Muscle layer of colon (tissue), 2 donors: ENCODE data around the gene TSSC4.
"Not testable (repeated sequence)": the region's sequence is repeated elsewhere in the genome, so short reads cannot be mapped to it uniquely, and the experiment has no call there.

Experiments used
- H3K27ac ChIP-seq: one replicate; pipeline ENCODE4 v1.7.0; 2013; ENCODE audit warnings: low read depth, mild to moderate bottlenecking, low read length, moderate library complexity
- H3K27me3 ChIP-seq, 2 donors: one replicate each; pipeline ENCODE4 v1.7.0; 2013; ENCODE audit warnings: low read length in 2 of 2, mild to moderate bottlenecking in 2 of 2; ENCODE audit not compliant: insufficient read depth in 2 of 2, control insufficient read depth in 1 of 2
- H3K36me3 ChIP-seq: one replicate; pipeline ENCODE4 v1.7.0; 2013; ENCODE audit warnings: mild to moderate bottlenecking, low read length; ENCODE audit not compliant: insufficient read depth
- H3K4me1 ChIP-seq: one replicate; pipeline ENCODE4 v1.7.0; 2013; ENCODE audit warnings: mild to moderate bottlenecking, low read length; ENCODE audit not compliant: insufficient read depth
- H3K4me3 ChIP-seq, 2 donors: one replicate each; pipeline ENCODE4 v1.7.0; 2013; ENCODE audit warnings: low read length in 2 of 2, low read depth in 1 of 2, mild to moderate bottlenecking in 1 of 2, moderate library complexity in 1 of 2
- H3K9ac ChIP-seq: one replicate; pipeline ENCODE4 v1.7.0; 2013; ENCODE audit warnings: low read length
- H3K9me3 ChIP-seq: one replicate; pipeline ENCODE4 v1.7.0; 2013; ENCODE audit warnings: mild to moderate bottlenecking, low read length
- donor health status: abdominal sarcoma.
- donor health status: Adenocarcinoma of cecum.

The TSSC4 gene

DNA sequence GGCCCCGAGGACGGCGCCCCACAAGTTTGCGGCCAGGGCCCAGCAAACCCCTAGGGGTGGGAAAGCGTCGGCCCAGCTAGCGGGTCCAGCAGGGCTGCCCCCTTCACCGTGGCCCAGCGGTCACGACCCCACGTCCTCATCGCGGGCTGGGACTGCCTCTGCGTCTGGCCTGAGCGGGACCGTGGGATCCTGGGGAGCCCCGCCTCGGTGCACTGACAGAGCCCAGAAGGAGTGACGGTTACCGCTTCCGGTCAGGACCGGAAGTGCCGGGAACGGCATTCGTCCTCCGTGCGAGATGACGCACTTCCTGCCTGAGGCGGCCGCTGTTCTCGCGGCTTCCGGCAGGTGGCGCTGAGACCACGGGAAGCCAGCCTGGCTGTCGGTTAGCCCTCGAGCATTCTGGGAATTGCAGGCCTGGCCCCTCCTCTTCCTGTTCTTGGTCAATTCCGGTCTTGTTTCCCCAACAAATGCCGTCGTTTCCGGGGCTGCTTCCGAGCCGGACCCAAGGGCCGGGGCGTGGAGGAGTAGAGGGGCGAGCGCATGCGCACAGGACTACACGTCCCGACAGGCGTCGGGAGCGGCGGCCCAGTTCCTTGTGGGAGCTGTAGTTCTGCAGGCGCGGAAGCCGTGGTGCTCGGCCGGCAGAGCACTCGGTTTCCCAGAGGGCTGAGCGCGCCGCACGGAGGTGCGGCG lies at the start of gene TSSC4:
Gene TSSC4, plus strand, starts transcription at position 682 of the 693 bp plus-strand sequence. CDS start 1,884 bp downstream, outside the sequence.
- H3K4me3 ChIP-seq = peak within 1 kb of the TSS; percentile 75 to 100
- peaks cover 44% of the 10 kb centered on the region for H3K36me3 ChIP-seq
- H3K27me3 ChIP-seq = no peaks in the 10 kb centered on the region
- peaks cover 25% of the 10 kb centered on the region for H3K4me1 ChIP-seq
- H3K9me3 ChIP-seq = no peaks in the 10 kb centered on the region
- peak within 1 kb of the TSS; percentile 95 for H3K27ac ChIP-seq
- peak within 1 kb of the TSS; percentile 98 for H3K9ac ChIP-seq

DNA sequence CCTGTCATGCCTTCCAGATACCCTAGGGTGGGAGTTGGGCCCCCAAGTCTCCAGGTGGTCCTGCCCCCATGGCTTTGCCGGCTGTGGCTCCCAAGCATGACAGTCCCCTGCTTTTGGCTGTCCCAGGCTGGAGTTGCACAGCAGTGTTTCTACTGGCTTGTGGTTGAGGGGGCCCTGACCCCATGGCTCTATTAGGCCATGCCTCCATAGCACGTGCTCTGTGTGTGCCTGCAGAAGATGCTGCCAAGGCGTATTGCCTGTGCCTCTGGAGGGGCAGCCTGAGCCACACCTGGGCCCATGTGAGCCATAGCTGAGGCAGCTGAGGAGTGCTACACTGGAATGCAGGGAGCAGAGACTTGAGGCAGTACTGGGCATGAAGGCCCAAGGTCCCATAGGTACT lies 48.8 kb upstream of the TSSC4 start:
- H3K9me3 ChIP-seq = no peaks in the 10 kb centered on the region
- H3K27me3 ChIP-seq = no peaks in the 10 kb centered on the region
- H3K4me1 ChIP-seq = no peaks in the 10 kb centered on the region
- H3K27ac ChIP-seq = no peak overlapping the region
- no peak overlapping the region for H3K4me3 ChIP-seq
- H3K36me3 ChIP-seq = no peaks in the 10 kb centered on the region
- H3K9ac ChIP-seq = no peak overlapping the region

DNA sequence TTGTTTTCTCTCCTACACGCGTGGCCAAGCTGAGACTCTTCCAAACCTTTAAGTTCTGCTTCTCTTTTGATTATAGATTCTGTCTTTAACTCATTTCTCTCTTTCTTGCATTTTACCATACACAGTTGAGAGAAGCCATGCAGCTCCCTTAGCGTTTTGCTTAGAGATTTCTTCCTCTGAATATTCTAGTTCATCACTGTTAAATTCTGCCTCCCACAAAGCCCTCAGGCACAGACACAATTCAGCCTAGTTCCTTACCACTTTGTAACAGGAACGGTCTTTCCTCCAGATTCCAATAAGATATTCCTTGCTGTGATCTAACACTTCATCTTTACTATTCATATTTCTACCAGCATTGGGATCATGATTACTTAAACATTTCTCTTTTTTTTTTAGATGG lies 48.1 kb upstream of the TSSC4 start:
- no peak overlapping the region for H3K27ac ChIP-seq
- no peaks in the 10 kb centered on the region for H3K4me1 ChIP-seq
- H3K27me3 ChIP-seq = no peaks in the 10 kb centered on the region
- H3K36me3 ChIP-seq = no peaks in the 10 kb centered on the region
- H3K9me3 ChIP-seq = no peaks in the 10 kb centered on the region
- H3K9ac ChIP-seq = no peak overlapping the region
- H3K4me3 ChIP-seq = no peak overlapping the region

DNA sequence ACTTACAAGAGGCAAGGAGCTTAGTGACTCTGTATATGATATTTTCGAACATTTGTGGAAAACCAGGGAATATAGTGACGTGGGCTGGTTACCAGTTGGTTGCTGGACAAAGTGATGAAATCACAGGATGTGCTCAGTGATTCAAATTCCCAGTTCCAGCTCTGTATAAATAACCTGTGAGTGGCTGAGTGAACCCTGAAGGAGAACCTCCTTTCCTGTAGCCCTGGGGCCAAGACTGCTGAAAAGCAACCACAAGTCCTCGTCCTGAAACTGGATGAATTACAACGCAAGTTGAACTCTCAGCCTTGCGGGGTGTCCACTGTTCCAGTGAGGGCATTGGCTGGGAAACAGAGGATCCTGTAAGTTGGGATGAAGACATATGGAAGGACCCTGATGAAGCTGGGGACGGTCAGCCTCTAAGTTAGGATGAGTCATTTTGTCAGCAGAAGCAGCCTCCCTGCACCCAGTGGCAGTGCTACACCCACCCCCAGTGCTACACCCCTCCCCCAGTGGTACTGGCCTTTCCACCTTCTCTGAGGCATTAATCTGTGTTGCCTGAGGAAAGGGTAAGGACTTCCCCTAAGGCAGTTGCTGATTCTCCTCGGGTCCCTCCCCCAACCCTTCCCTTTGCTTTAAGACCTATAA lies 45.4 kb upstream of the TSSC4 start:
- Histone ChIP-seq H3K27ac (no peak overlapping the region), H3K4me3 (no peak overlapping the region), H3K27me3 (no peaks in the 10 kb centered on the region), H3K9ac (no peak overlapping the region), H3K9me3 (no peaks in the 10 kb centered on the region), H3K36me3 (no peaks in the 10 kb centered on the region), H3K4me1 (no peaks in the 10 kb centered on the region)

DNA sequence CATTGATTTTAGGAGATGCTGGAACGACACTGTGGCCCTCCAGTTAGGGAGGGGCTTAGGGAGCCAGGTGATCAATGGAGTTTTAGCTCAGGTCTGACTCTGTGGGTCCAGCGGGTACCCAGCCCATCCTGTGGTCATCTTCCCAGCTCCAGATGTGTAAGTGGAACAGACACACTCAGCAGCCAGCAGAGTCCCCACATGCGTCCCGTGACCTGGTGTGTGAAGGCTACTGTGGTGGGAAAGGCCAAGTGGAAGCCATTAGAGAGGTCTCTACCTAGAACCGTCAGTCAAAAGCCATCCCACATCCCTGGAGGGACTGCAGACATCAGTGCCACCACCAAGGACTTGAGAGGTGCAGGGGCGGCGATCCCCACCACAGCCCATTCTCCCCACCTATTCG lies 43.3 kb upstream of the TSSC4 start:
- H3K9ac ChIP-seq = no peak overlapping the region
- H3K36me3 ChIP-seq = no peaks in the 10 kb centered on the region
- no peaks in the 10 kb centered on the region for H3K27me3 ChIP-seq
- no peaks in the 10 kb centered on the region for H3K9me3 ChIP-seq
- no peak overlapping the region for H3K27ac ChIP-seq
- H3K4me3 ChIP-seq = no peak overlapping the region
- no peaks in the 10 kb centered on the region for H3K4me1 ChIP-seq

DNA sequence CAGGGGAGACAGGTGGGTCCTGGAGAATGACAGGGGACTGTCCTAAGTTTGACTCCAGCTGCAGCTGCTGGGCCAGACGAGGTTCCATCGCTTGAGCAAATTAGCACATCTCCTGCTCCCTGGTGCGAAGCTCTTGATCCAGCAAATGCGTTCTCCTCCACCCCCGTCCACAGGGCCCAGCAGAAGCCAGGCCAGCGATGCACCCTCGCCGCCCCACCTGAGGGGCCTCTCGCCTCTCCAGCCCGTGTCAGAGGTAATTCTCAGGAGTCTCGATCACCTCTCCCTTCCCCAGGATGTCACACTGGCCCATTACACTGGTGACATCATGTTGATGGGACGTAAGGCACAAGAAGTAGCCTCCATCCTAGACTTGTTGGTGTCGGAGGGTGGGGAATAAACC lies 42.9 kb upstream of the TSSC4 start:
- H3K9ac ChIP-seq, H3K27me3 ChIP-seq, H3K4me1 ChIP-seq, H3K36me3 ChIP-seq, H3K4me3 ChIP-seq, H3K27ac ChIP-seq, H3K9me3 ChIP-seq: not testable (repeated sequence)

DNA sequence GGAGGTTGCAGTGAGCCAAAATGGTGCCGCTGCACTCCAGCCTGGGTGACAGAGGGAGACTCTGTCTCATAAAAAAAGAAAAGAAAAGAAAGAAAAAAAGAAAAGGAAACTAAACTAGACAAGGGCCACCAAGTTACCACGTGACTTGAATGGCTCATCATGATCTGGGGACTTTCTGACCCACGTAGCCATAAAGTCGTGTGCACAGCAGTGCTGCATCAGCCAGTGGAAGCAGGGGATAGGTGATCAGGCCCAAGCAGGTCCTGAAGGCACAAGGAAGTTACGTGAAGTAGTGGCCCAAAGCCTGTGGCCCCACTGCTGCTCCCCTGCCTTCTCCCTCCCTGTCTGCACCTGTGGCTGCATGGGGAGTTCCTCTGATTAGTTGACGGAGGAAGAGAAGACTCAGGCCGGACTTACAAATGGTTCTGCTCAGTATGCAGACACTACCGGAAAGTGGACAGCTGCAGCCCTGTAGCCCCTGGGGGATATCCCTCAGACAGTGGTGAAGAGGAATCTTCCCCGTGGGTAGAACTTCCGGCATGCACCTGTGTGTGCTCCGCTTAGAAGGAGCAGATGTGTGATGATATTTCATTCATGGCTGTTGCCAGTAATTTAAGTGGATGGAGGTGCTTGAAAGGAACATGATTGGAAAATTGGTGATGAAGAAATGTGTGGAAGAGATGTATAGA lies 41.7 kb upstream of the TSSC4 start:
- no peaks in the 10 kb centered on the region for H3K27me3 ChIP-seq
- H3K27ac ChIP-seq = no peak overlapping the region
- no peaks in the 10 kb centered on the region for H3K9me3 ChIP-seq
- no peaks in the 10 kb centered on the region for H3K4me1 ChIP-seq
- no peaks in the 10 kb centered on the region for H3K36me3 ChIP-seq
- H3K4me3 ChIP-seq = no peak overlapping the region
- no peak overlapping the region for H3K9ac ChIP-seq

DNA sequence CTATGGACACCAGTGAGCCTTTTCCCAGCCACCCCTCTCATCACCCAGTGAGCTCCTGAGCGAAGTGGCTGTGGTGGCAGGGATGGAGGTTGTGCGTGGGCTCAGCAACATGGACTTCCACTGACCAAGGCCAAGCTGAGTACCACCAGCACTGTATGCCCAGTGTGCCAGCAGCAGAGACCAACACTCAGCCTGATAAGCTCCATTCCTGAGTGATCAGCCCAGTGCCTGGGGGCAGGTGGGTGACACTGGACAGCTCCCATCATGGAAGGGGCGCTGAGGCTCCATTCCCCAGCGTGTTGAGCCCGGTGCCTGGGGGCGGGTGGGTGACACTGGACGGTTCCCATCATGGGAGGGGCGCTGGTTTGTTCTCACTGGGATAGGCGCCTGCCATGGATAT lies 41.0 kb upstream of the TSSC4 start:
- Histone ChIP-seq H3K27me3 (no peaks in the 10 kb centered on the region), H3K27ac (no peak overlapping the region), H3K9ac (no peak overlapping the region), H3K36me3 (no peaks in the 10 kb centered on the region), H3K4me3 (no peak overlapping the region), H3K4me1 (no peaks in the 10 kb centered on the region), H3K9me3 (no peaks in the 10 kb centered on the region)

DNA sequence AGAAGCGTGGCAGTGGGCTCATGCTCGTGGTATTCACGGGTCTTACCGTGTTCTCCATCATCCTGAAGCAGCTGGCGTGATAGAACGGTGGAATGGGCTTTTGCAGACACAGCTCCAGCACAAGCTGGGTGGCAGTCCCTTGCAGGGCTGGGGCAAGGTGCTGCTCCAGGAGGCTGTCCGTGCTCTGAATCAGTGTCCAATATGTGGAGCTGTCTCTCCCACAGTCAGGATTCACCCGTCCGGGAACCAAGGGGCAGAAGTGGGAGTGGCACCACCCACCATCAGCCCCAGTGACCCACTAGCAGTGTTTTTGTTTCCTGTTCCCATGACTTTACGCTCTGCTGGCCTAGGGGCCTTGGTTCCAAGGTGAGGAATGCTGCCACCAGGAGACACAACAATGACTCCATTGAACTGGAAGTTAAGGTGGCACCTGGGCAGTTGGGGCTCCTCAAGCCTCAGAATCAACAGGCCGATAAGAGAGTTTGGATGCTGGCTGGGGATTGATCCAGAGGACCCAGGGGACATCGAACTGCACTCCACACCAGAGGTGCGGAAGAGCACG lies 40.4 kb upstream of the TSSC4 start:
- no peaks in the 10 kb centered on the region for H3K36me3 ChIP-seq
- H3K27me3 ChIP-seq = no peaks in the 10 kb centered on the region
- H3K9ac ChIP-seq = no peak overlapping the region
- no peaks in the 10 kb centered on the region for H3K9me3 ChIP-seq
- H3K4me3 ChIP-seq = no peak overlapping the region
- H3K27ac ChIP-seq = no peak overlapping the region
- no peaks in the 10 kb centered on the region for H3K4me1 ChIP-seq

DNA sequence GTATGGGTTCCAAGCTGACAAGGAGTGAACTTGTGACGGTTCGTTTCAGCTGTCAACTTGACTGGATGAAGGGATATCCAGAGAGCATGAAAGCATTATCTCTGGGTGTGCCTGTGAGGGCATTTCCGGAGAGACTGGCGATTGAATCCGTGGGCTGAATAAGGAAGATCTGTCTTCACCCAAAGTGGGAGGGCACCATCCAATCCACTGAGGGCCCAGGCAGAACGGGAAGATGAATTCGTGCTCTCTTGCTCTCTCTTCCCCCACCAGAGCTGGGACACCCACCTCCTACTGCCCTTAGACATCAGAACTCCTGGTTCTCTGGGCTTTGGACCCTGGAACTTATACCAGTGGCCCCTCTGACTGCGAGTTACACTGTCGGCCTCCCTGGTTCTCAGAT lies 39.0 kb upstream of the TSSC4 start:
- Histone ChIP-seq H3K4me1 (peaks cover 7% of the 10 kb centered on the region), H3K36me3 (no peaks in the 10 kb centered on the region), H3K27ac (no peak overlapping the region), H3K4me3 (no peak overlapping the region), H3K27me3 (no peaks in the 10 kb centered on the region), H3K9me3 (no peaks in the 10 kb centered on the region), H3K9ac (no peak overlapping the region)

DNA sequence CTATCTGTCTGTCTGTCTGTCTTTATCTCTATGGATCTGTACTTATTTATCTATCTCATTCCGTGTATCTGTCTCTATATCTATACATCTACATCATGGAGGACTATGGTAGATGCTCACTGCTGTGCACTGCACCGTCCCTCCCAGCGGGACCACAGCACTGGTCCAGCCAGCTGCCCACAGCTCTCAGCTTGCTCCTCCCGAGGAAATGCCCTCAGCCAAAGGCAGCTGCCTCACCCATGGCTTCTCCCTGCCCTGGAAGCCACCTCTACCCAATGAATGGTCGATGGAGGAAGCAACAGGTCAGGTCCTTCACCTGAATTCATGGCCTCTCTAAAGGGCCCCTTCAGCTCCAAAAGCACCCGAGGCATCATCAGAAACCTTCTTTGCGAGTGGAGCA lies 38.1 kb upstream of the TSSC4 start:
- no peaks in the 10 kb centered on the region for H3K27me3 ChIP-seq
- H3K4me3 ChIP-seq = no peak overlapping the region

More for the DNA sequence above, 38.1 kb upstream of the TSSC4 start:
- Histone ChIP-seq H3K4me1 (peaks cover 10% of the 10 kb centered on the region), H3K9me3 (no peaks in the 10 kb centered on the region), H3K36me3 (no peaks in the 10 kb centered on the region), H3K9ac (no peak overlapping the region), H3K27ac (no peak overlapping the region)
